GM08714 (cell line): ENCODE data around the gene PAQR7.

Experiments used
- H3K4me3 ChIP-seq: fragments of 200-500 bp; sonication (Bioruptor generic); 2 replicates; pipeline ENCODE4 v1.5.1; 2014; ENCODE audit warnings: mild to moderate bottlenecking, low read length, inconsistent platforms
- ZNF274 ChIP-seq: IDR thresholded peaks from 2 replicates; pipeline ENCODE4 v1.6.1; 2012; ENCODE audit warnings: mild to moderate bottlenecking, low read depth, low read length

The PAQR7 gene

GRCh38 chr1:25891606-25892005, 16.1 kb upstream of the PAQR7 start:
- TF ChIP-seq ZNF274 = no peak
- no peak overlapping the region for H3K4me3 ChIP-seq

DNA sequence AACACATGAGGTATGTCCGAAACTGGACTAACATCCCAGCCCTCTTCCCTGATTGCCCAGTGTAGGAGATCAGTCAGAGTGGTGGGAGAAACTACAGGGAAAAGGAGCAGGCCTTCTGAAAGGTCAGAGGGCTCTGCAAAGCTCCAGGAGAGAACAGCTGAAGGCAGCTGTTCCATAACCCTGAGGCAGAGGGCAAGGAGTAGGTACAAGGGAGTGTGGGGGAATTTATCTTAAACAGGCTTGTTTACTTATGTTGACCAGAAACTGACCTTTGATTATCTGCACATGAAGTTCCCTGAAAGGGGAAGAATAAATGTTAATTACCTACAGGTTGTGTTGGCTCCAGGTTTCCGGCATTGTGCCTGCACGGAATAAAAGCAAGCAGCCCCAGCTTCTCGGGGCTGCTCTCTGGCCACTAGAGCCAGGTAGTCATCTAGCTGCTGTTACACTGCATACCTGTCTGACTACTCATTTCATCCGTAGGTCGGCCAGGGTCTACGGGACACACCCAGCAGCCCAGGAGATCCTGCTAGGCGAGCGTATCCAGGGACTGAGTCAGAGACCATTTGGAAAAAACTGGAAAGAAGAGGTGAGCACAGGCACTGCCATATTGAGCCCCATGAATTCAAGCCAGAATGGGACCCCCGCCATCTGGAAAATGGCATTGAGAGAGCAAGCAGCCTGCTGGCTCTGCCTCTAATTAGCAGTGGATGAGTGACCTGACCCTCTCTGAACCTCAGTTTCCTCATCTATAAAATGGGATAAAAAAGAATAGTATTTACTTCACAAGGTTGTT, 14.9 kb upstream of the PAQR7 start:
- TF ChIP-seq ZNF274 = no peak
- H3K4me3 ChIP-seq = no peak overlapping the region

DNA sequence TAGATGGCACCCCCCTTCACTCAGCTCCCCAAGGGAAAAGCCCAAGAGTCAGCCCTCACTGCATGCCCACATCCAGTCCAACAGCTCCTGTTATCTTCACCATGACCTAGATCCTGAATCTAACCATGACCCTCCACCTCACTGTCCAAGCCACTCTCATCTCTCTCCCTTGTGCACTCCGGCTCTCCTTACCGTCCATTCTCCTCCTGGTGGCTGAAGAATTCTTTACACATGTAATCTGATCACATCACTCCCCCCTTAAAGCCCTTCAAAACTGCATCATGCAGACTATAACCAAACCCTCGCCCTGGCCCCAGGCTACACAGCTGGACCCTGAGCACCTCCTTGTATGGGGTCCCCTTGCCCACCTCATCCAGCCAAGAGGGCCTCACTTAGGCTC, 14.0 kb upstream of the PAQR7 start:
- H3K4me3 ChIP-seq = no peak overlapping the region
- no peak for TF ChIP-seq ZNF274

- TF ChIP-seq ZNF274 = no peak
- no peak overlapping the region for H3K4me3 ChIP-seq
These were observed 13.0 kb upstream of the PAQR7 start for GRCh38 chr1:25888426-25888987.

- no peak overlapping the region for H3K4me3 ChIP-seq
- no peak for TF ChIP-seq ZNF274
These were observed 10.1 kb upstream of the PAQR7 start for GRCh38 chr1:25885602-25886001.

DNA sequence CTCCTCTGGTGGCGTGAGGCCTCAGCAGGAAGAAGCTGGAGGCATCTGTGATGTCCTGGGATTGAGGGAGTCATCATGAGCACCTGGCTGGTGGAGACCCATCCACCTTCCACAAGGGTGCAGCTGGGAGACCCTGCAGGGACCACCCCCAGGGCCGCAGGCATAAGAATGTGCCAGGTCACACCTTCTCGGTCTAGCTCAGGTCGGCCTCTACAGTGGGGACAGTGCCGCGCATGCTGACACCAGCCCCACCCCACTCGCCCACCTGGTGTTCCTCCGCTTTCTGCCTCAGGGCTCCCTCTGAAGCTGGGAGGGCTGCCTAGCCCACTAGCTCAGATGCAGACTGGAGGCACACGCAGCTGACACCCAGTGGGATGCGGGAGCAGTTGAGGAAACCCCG, 5.8 kb upstream of the PAQR7 start:
- no peak overlapping the region for H3K4me3 ChIP-seq
- TF ChIP-seq ZNF274 = no peak

DNA sequence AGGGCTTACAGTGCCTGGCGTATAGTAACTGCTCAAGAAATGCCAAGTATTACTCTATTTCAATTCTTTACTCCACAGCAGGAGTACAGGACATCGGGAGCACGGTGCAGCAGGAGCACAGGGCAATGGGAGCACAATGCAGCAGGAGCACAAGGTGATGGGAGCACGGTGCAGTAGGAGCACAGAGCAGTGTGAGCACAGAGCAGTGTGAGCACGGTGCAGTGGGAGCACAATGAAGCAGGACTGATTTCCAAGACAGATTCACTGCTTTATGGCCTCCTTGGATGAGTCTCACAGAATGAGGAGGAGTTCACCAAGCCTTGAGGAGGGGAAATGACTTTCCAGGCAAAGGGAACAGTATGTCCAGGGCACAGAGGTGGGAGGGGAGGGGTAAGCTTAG, 5.0 kb upstream of the PAQR7 start:
- no peak overlapping the region for H3K4me3 ChIP-seq
- TF ChIP-seq ZNF274 = no peak

DNA sequence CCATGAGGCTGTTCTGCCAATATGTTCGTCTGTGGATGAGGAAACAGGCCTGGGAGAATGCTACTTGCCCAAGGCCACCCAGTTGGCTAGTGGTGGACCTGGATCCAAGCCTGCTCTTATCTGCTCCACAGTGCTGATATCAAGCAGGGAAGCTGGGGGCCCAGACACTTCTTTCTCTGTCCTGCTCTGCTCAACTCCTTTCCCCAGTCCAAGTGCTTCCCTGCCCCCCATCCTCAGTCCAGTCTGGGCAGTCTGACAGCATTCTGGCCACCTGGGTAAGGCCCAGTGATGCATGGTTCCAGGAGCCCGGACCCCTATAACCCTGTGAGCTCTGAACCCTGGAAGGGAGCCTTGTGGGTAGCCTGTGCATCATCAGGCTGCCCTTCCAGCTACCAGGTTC, 4.2 kb upstream of the PAQR7 start:
- H3K4me3 ChIP-seq = no peak overlapping the region
- no peak for TF ChIP-seq ZNF274

GRCh38 chr1:25878690-25879089, 3.2 kb upstream of the PAQR7 start:
- TF ChIP-seq ZNF274 = no peak
- no peak overlapping the region for H3K4me3 ChIP-seq

GRCh38 chr1:25877155-25877554, 1.6 kb upstream of the PAQR7 start:
- H3K4me3 ChIP-seq = no peak overlapping the region
- TF ChIP-seq ZNF274 = no peak

GRCh38 chr1:25876693-25877077, 1.2 kb upstream of the PAQR7 start:
- H3K4me3 ChIP-seq = no peak overlapping the region
- TF ChIP-seq ZNF274 = no peak

GRCh38 chr1:25875856-25876692, 566 bp upstream of the PAQR7 start:
- TF ChIP-seq ZNF274 = no peak
- H3K4me3 ChIP-seq = peak overlapping the region; percentile 65; the same call in 1 of the 2 replicates

GRCh38 chr1:25874635-25875153, 814 bp downstream of the PAQR7 start:
- peak overlapping the region; percentile 65; the same call in 1 of the 2 replicates for H3K4me3 ChIP-seq
- no peak for TF ChIP-seq ZNF274

DNA sequence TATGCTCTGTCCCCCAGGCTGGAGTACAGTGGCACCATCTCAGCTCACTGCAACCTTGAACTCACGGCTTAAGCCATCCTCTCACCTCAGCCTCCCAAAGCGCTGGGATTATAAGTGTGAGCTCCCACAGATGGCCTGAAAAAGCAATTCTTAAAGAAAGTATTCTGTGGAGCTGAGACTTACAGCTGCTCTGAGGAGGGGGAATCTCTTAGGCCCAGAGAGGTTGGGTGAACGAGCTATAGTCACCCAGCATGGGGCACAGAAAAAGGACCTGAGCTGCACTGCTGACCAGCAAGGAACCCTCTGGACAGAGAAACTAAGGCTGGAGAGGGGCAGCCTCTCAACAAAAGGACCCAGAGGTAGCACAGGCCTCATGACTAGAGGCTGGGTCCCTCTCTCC, 1.3 kb downstream of the PAQR7 start:
- H3K4me3 ChIP-seq = peak overlapping the region; percentile 65; the same call in 1 of the 2 replicates
- TF ChIP-seq ZNF274 = no peak
